HepG2 (cell line): ENCODE results near the gene DCAKD. TPM values are rescaled to one million over a fixed set of nuclear protein-coding genes. Genes with fewer than 3 reads are reported as not detected.

Experiments
- GATA4 ChIP-seq: sonication (generic); IDR thresholded peaks from 2 replicates; pipeline ENCODE4 v1.6.1; 2016; ENCODE audit warnings: antibody characterized with exemption, low read depth, borderline replicate concordance
- HNF4G ChIP-seq, 2 experiments: sonication (generic) in 1 of 2; formaldehyde crosslinking in 1 of 2; IDR thresholded peaks; 2 replicates each; pipeline versions ENCODE4 v1.4.0 to v1.6.1; 2011 to 2020; ENCODE audit warnings: borderline replicate concordance in 2 of 2, low read depth in 2 of 2, mild to moderate bottlenecking in 2 of 2, low read length in 1 of 2, missing genetic modification reagents in 1 of 2, moderate library complexity in 1 of 2
- HOXD1 ChIP-seq: sonication (generic); formaldehyde crosslinking; IDR thresholded peaks from 2 replicates; pipeline ENCODE4 v1.5.0; 2020; ENCODE audit warnings: missing genetic modification reagents
- KLF16 ChIP-seq, 2 experiments: sonication (generic) in 1 of 2; formaldehyde crosslinking in 1 of 2; IDR thresholded peaks; 2 replicates each; pipeline versions ENCODE4 v1.6.1 to v1.8.0; 2016 to 2023; ENCODE audit warnings: missing genetic modification reagents in 2 of 2, missing compliant biosample characterization in 1 of 2
- NFYC ChIP-seq: IDR thresholded peaks from 2 replicates; pipeline ENCODE4 v1.6.1; 2016; ENCODE audit warnings: missing genetic modification reagents, missing compliant biosample characterization
- NR2F1 ChIP-seq, 2 experiments: fragments of 450-650 bp in 1 of 2; formaldehyde crosslinking in 1 of 2; IDR thresholded peaks; 2 replicates each; pipeline versions ENCODE4 v1.5.0 to v1.6.1; 2016 to 2020; ENCODE audit warnings: mild to moderate bottlenecking in 1 of 2, missing compliant biosample characterization in 1 of 2, missing genetic modification reagents in 1 of 2, moderate library complexity in 1 of 2
- YY1 ChIP-seq: IDR thresholded peaks from 2 replicates; pipeline ENCODE4 v1.6.1; 2011; ENCODE audit warnings: low read length, low read depth, moderate library complexity, mild to moderate bottlenecking; ENCODE audit not compliant: insufficient read depth, insufficient replicate concordance
- ZFAT ChIP-seq: sonication (generic); formaldehyde crosslinking; conservative IDR thresholded peaks from 2 replicates; pipeline ENCODE4 v1.8.1; 2023; ENCODE audit warnings: missing genetic modification reagents, inconsistent platforms
- polyA plus RNA-seq, 8 experiments: library from polyadenylated mRNA; depleted of rRNA in 3 of 8; stranded (reverse) in 7 of 8; unstranded in 1 of 8; fragments of >200 nt; fragmentation: Illumina TruSeq in 4 of 8; extraction: Trizol in 4 of 8; gene quantifications; 2 replicates each; pipeline versions ENCODE4 v1.2.1 to v1.2.3, GENCODE V29; 2011 to 2016; ENCODE audit warnings: low read depth in 4 of 8, missing spikeins in 1 of 8, mixed read lengths in 1 of 8; ENCODE audit not compliant: insufficient read depth in 1 of 8
- total RNA-seq, 5 experiments: library from RNA; depleted of rRNA; stranded (reverse); fragments of >200 nt; fragmentation: Illumina TruSeq; extraction: Trizol; gene quantifications; 2 replicates each; pipeline ENCODE4 v1.2.3, GENCODE V29; 2016; ENCODE audit warnings: low read depth in 1 of 5
- TF ChIP-seq, protein P1 (sequence below): sonication (generic); formaldehyde crosslinking; IDR thresholded peaks from 2 replicates; pipeline ENCODE4 v1.5.1; 2020; ENCODE audit warnings: missing genetic modification reagents, mild to moderate bottlenecking, borderline replicate concordance
- TF ChIP-seq, protein P2 (sequence below): sonication (generic); formaldehyde crosslinking; conservative IDR thresholded peaks from 2 replicates; pipeline ENCODE4 v1.4.0; 2020; ENCODE audit warnings: missing genetic modification reagents
- TF ChIP-seq, protein P3 (sequence below): sonication (generic); formaldehyde crosslinking; IDR thresholded peaks from 2 replicates; pipeline ENCODE4 v1.5.0; 2020; ENCODE audit warnings: mild to moderate bottlenecking, missing genetic modification reagents
- TF ChIP-seq, protein P4 (sequence below): IDR thresholded peaks from 2 replicates; pipeline ENCODE4 v1.6.1; 2016; ENCODE audit warnings: control low read depth
- TF ChIP-seq, protein P5 (sequence below): sonication (generic); formaldehyde crosslinking; IDR thresholded peaks from 2 replicates; pipeline ENCODE4 v1.4.0; 2020; ENCODE audit warnings: mild to moderate bottlenecking, low read depth, missing genetic modification reagents
- TF ChIP-seq, protein P6 (sequence below): sonication (generic); formaldehyde crosslinking; IDR thresholded peaks from 2 replicates; pipeline ENCODE4 v1.4.0; 2020; ENCODE audit warnings: missing genetic modification reagents, borderline replicate concordance

Gene DCAKD
- total and polyA plus RNA-seq, 2 of the 13 experiments (the other 11 are each of a cell fraction or from before 2014, with no cell fraction given), result 25.9 to 29.2 TPM

DNA sequence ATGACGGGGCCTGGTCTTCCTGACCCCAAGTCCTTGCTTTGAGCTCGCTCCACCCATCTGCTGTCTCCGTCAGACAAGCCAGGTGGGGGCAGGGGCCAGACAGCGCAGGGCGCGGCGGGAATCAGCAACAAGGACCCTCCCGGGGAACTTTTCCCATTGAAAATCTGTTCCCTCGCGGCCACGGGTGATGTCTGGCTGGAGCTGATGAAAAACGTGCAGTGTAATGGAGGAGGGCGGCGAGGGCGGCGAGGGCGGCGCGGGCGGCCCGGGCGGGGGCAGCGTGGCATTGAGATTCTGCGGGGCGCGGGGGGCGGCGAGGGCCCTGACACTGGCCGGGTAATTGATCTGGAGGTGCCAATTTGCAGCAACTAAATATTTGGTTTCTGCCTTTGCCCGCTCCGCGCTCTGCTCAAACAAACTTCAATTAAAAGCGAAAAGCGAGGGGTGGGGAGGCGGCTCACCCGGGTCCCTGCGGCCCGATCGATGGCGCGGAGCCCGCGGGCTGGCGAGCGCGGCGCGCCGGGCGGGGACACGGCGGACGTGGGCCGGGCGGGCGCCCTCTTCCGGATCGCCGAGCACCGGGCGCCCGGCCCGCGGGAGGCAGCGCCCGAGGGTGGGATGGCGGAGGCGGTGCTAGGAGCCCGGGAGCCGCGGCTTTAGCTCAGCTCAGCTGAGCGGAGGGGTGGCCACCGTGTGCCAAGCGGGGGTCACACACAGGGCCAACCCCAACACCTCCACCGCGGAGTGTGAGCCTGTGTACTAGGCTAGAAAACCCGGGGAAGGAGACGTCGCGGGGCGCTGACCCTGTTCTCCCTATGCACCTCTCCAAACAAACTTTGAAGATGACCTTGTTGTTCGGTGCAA is 32.4 kb downstream of the DCAKD start (continued):
- TF ChIP-seq, protein P1, sequence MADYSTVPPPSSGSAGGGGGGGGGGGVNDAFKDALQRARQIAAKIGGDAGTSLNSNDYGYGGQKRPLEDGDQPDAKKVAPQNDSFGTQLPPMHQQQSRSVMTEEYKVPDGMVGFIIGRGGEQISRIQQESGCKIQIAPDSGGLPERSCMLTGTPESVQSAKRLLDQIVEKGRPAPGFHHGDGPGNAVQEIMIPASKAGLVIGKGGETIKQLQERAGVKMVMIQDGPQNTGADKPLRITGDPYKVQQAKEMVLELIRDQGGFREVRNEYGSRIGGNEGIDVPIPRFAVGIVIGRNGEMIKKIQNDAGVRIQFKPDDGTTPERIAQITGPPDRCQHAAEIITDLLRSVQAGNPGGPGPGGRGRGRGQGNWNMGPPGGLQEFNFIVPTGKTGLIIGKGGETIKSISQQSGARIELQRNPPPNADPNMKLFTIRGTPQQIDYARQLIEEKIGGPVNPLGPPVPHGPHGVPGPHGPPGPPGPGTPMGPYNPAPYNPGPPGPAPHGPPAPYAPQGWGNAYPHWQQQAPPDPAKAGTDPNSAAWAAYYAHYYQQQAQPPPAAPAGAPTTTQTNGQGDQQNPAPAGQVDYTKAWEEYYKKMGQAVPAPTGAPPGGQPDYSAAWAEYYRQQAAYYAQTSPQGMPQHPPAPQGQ (CRISPR knock-in tag), result no peak
- TF ChIP-seq, protein P2, sequence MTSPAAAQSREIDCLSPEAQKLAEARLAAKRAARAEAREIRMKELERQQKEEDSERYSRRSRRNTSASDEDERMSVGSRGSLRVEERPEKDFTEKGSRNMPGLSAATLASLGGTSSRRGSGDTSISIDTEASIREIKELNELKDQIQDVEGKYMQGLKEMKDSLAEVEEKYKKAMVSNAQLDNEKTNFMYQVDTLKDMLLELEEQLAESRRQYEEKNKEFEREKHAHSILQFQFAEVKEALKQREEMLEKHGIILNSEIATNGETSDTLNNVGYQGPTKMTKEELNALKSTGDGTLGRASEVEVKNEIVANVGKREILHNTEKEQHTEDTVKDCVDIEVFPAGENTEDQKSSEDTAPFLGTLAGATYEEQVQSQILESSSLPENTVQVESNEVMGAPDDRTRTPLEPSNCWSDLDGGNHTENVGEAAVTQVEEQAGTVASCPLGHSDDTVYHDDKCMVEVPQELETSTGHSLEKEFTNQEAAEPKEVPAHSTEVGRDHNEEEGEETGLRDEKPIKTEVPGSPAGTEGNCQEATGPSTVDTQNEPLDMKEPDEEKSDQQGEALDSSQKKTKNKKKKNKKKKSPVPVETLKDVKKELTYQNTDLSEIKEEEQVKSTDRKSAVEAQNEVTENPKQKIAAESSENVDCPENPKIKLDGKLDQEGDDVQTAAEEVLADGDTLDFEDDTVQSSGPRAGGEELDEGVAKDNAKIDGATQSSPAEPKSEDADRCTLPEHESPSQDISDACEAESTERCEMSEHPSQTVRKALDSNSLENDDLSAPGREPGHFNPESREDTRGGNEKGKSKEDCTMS (CRISPR knock-in tag), result no peak
- TF ChIP-seq, protein P3, sequence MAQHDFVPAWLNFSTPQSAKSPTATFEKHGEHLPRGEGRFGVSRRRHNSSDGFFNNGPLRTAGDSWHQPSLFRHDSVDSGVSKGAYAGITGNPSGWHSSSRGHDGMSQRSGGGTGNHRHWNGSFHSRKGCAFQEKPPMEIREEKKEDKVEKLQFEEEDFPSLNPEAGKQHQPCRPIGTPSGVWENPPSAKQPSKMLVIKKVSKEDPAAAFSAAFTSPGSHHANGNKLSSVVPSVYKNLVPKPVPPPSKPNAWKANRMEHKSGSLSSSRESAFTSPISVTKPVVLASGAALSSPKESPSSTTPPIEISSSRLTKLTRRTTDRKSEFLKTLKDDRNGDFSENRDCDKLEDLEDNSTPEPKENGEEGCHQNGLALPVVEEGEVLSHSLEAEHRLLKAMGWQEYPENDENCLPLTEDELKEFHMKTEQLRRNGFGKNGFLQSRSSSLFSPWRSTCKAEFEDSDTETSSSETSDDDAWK (CRISPR knock-in tag), result no peak
- TF ChIP-seq ZFAT (CRISPR knock-in tag) (no peak), HNF4G (IDR thresholded peaks at IDR 0.05; ENCODE audit: borderline replicate concordance, low read depth, low read length) (no peak; the same call in 1 of the 2 replicates), HNF4G (CRISPR knock-in tag; IDR thresholded peaks at IDR 0.05; ENCODE audit: borderline replicate concordance, low read depth) (no peak), HOXD1 (CRISPR knock-in tag) (no peak), YY1 (peak; percentile 51), NR2F1 (CRISPR knock-in tag; IDR thresholded peaks at IDR 0.05) (no peak), NFYC (no peak), GATA4 (no peak), KLF16 (CRISPR knock-in tag; IDR thresholded peaks at IDR 0.05) (no peak; a peak in 1 of 4 replicates)
- TF ChIP-seq, protein P4, sequence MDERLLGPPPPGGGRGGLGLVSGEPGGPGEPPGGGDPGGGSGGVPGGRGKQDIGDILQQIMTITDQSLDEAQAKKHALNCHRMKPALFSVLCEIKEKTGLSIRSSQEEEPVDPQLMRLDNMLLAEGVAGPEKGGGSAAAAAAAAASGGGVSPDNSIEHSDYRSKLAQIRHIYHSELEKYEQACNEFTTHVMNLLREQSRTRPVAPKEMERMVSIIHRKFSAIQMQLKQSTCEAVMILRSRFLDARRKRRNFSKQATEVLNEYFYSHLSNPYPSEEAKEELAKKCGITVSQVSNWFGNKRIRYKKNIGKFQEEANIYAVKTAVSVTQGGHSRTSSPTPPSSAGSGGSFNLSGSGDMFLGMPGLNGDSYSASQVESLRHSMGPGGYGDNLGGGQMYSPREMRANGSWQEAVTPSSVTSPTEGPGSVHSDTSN (CRISPR knock-in tag), result no peak
- TF ChIP-seq, protein P5, sequence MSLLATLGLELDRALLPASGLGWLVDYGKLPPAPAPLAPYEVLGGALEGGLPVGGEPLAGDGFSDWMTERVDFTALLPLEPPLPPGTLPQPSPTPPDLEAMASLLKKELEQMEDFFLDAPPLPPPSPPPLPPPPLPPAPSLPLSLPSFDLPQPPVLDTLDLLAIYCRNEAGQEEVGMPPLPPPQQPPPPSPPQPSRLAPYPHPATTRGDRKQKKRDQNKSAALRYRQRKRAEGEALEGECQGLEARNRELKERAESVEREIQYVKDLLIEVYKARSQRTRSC, result 0 out of 2 replicates have a peak, but pooled peaks have one; percentile 41
- TF ChIP-seq, protein P6, sequence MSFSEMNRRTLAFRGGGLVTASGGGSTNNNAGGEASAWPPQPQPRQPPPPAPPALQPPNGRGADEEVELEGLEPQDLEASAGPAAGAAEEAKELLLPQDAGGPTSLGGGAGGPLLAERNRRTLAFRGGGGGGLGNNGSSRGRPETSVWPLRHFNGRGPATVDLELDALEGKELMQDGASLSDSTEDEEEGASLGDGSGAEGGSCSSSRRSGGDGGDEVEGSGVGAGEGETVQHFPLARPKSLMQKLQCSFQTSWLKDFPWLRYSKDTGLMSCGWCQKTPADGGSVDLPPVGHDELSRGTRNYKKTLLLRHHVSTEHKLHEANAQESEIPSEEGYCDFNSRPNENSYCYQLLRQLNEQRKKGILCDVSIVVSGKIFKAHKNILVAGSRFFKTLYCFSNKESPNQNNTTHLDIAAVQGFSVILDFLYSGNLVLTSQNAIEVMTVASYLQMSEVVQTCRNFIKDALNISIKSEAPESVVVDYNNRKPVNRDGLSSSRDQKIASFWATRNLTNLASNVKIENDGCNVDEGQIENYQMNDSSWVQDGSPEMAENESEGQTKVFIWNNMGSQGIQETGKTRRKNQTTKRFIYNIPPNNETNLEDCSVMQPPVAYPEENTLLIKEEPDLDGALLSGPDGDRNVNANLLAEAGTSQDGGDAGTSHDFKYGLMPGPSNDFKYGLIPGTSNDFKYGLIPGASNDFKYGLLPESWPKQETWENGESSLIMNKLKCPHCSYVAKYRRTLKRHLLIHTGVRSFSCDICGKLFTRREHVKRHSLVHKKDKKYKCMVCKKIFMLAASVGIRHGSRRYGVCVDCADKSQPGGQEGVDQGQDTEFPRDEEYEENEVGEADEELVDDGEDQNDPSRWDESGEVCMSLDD (CRISPR knock-in tag), result no peak
